Esophagus muscularis mucosa (tissue), 3 donors: ENCODE results near the gene SLC16A3.

Source experiments
- POLR2A ChIP-seq: fragments of 450-650 bp; IDR thresholded peaks from one replicate; pipeline ENCODE4 v1.6.1; 2017; ENCODE audit warnings: antibody characterized with exemption, moderate library complexity, mild to moderate bottlenecking, low read depth
- TF ChIP-seq, protein P1 (sequence below), 3 experiments: fragments of 200-600 bp in 2 of 3; fragments of 450-650 bp in 1 of 3; sonication (generic) in 2 of 3; IDR thresholded peaks; one replicate each; pipeline ENCODE4 v1.5.1; 2017 to 2019; ENCODE audit warnings: antibody characterized with exemption in 3 of 3, mild to moderate bottlenecking in 2 of 3, moderate library complexity in 1 of 3

DNA sequence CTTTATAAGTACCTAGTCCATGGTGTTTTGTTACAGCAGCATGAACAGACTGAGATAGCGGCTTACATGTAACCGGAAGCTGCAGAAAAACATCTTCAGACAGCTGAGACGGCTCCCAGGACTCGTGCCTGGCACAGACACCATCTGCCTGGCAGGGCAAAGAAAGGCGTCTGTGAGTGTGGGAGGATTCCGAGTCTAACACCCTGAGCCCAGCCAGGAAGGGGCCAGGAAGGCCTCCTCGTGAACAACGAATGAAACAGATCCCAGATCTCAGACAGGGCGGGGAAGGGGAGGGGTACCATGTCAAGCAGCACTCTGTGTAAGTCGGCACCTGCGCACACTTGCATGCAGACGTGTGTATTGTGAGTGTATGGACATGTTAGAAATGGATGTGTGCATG is 49.0 kb downstream of the SLC16A3 start:
- TF ChIP-seq, protein P1, sequence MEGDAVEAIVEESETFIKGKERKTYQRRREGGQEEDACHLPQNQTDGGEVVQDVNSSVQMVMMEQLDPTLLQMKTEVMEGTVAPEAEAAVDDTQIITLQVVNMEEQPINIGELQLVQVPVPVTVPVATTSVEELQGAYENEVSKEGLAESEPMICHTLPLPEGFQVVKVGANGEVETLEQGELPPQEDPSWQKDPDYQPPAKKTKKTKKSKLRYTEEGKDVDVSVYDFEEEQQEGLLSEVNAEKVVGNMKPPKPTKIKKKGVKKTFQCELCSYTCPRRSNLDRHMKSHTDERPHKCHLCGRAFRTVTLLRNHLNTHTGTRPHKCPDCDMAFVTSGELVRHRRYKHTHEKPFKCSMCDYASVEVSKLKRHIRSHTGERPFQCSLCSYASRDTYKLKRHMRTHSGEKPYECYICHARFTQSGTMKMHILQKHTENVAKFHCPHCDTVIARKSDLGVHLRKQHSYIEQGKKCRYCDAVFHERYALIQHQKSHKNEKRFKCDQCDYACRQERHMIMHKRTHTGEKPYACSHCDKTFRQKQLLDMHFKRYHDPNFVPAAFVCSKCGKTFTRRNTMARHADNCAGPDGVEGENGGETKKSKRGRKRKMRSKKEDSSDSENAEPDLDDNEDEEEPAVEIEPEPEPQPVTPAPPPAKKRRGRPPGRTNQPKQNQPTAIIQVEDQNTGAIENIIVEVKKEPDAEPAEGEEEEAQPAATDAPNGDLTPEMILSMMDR (IDR thresholded peaks at IDR 0.05), result no peak
- TF ChIP-seq POLR2A, result no peak
